Left kidney (tissue), 8 donors: Measurements from ENCODE around the gene FAM20C. TPM values are rescaled to one million over a fixed set of nuclear protein-coding genes. Genes with fewer than 3 reads are reported as not detected.

ENCODE experiments used
- DNase-seq: peaks from one replicate; pipeline ENCODE4 v3.0.0-alpha.2; 2013
- long read RNA-seq, 8 donors: transcript quantifications; one replicate each; lab custom pipeline, GENCODE V29; 2026
- polyA plus RNA-seq: library from polyadenylated mRNA; unstranded; fragments of 120-200 nt; gene quantifications from one replicate; pipeline ENCODE4 v1.2.1, GENCODE V29; 2013; ENCODE audit not compliant: insufficient read length

The FAM20C gene
- polyA plus RNA-seq = 68.5 TPM
- long read RNA-seq, donor 1, transcript FAM20C-201 (10 exons, 2,751 nt) = major isoform, 23 of 28 reads
- long read RNA-seq, donor 1, partial matches to known transcripts = 5 of 28 reads
- long read RNA-seq, donor 1, other reads (novel, unspliced or antisense) = 0 of 28 reads
- long read RNA-seq, donor 2, transcript FAM20C-201 (10 exons, 2,751 nt) = major isoform, 16 of 34 reads
- long read RNA-seq, donor 2, partial matches to known transcripts = 16 of 34 reads
- long read RNA-seq, donor 2, other reads (novel, unspliced or antisense) = 0 of 34 reads
- long read RNA-seq, donor 3, transcript FAM20C-201 (10 exons, 2,751 nt) = major isoform, 9 of 9 reads
- long read RNA-seq, donor 3, partial matches to known transcripts = 0 of 9 reads
- long read RNA-seq, donor 3, other reads (novel, unspliced or antisense) = 0 of 9 reads
- long read RNA-seq, donor 4 = 0 reads
- long read RNA-seq, donor 5, transcript FAM20C-201 (10 exons, 2,751 nt) = major isoform, 23 of 23 reads
- long read RNA-seq, donor 5, partial matches to known transcripts = 0 of 23 reads
- long read RNA-seq, donor 5, other reads (novel, unspliced or antisense) = 0 of 23 reads
- long read RNA-seq, donor 6, transcript FAM20C-201 (10 exons, 2,751 nt) = major isoform, 18 of 45 reads
- long read RNA-seq, donor 6, partial matches to known transcripts = 27 of 45 reads
- long read RNA-seq, donor 6, other reads (novel, unspliced or antisense) = 0 of 45 reads
- long read RNA-seq, donor 7, transcript FAM20C-201 (10 exons, 2,751 nt) = major isoform, 14 of 14 reads
- long read RNA-seq, donor 7, partial matches to known transcripts = 0 of 14 reads
- long read RNA-seq, donor 7, other reads (novel, unspliced or antisense) = 0 of 14 reads
- long read RNA-seq, donor 8, transcript FAM20C-201 (10 exons, 2,751 nt) = major isoform, 11 of 23 reads
- long read RNA-seq, donor 8, partial matches to known transcripts = 11 of 23 reads
- long read RNA-seq, donor 8, other reads (novel, unspliced or antisense) = 0 of 23 reads

GRCh38 chr7:191981-192649, at the start of gene FAM20C:
Gene FAM20C (plus strand): TSS chr7:192571. CDS start chr7:193200, 629 bp downstream.
- DNase-seq = peak; percentile 73

GRCh38 chr7:143145-143751, 49.1 kb upstream of the FAM20C start:
- no peak for DNase-seq

DNA sequence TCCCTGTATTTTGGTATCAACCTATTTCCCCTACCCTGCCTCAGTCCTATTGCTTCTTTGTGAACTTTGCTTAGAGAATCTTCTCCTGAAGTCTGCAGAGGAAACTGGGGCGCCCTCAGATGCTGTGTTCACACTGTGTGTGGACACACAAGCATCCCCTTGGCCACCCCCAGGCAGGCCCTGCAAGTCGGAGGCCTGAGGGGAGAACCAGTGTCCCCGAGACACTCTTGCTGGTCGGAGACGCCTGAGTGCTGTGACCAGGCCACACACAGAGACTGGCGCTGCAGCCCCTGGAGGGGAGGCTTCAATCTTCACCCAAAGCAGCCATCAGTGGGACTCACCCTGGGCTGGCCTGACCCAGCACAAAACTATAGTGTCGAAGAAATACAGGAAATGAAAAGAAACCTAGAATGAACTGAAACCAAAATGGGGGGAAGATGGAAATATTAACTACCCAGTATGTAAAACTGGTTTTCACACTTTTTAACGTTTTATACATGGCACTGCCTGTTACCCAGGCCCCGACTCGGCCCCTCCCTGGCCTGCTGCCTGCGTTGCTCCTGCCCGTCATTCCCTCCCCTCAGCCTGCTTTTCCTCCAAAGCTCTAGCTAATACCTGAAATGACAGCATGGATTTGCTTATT, 48.4 kb upstream of the FAM20C start:
- no peak for DNase-seq

- DNase-seq = no peak
Observed at GRCh38 chr7:144454-144826, 47.9 kb upstream of the FAM20C start.

DNA sequence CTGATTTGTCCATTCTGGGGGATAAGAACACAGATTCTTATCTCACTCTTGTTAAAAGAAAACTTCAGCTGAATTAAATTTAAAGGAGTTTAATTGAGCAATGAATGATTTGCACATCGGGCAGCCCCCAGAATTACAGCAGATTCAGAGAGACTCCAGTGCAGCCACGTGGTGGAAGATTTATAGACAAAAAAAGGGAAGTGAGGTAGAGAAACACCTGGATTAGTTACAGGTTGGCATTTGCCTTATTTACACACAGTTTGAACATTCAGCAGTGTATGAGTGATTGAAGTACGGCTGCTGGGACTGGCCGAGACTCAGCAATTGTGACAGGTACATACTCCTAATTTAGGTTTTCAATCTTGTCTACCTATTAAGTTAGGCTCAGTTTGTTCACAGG, 46.5 kb upstream of the FAM20C start:
- DNase-seq = no peak

GRCh38 chr7:148543-148931, 43.8 kb upstream of the FAM20C start:
- no peak for DNase-seq

GRCh38 chr7:148932-149790, 43.2 kb upstream of the FAM20C start:
- peak; percentile 96 for DNase-seq

GRCh38 chr7:149791-150636, 42.4 kb upstream of the FAM20C start:
- no peak for DNase-seq

DNA sequence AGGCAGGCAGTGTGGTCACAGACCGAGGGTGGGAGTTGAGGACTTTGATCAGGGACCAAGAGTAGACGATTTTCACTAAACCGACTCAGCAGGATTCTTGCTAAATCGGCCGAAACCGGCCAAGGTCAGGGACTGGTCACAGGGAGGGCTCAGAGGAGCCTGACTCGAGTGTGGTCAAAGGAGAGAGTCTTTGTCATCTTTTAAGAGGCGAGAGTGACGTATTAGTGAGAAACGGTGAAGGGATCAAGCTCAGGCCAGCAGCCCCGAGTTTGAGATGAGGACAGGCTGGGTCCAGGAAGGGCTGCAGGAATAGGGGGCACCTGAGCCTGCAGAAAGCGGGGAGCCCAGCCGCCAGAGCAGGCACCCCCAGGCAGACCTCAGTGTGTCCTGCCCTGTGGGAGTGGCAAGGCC, 41.6 kb upstream of the FAM20C start:
- DNase-seq = peak; percentile 79

GRCh38 chr7:151346-152050, 40.9 kb upstream of the FAM20C start:
- DNase-seq = no peak

- no peak for DNase-seq
Observed at GRCh38 chr7:152702-153391, 39.5 kb upstream of the FAM20C start.

DNA sequence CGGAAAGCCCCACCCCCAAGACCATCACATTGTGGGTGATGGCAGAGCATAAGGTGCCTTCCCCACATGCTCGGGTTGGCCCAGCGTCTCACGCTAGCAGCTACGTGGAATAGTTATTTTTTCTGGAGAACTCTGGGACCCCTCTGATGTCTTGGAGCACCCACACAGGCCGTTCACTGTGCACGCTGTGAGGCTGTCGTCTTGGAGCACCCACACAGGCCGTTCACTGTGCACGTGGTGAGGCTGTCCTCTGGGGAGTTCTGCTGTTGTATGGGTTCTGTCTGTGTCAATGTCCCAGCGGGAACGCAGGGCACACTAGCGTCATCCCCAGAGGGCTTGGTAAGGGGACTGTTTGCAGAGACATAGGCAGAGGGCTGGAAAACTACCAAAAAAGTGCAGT, 38.8 kb upstream of the FAM20C start:
- DNase-seq = no peak

DNA sequence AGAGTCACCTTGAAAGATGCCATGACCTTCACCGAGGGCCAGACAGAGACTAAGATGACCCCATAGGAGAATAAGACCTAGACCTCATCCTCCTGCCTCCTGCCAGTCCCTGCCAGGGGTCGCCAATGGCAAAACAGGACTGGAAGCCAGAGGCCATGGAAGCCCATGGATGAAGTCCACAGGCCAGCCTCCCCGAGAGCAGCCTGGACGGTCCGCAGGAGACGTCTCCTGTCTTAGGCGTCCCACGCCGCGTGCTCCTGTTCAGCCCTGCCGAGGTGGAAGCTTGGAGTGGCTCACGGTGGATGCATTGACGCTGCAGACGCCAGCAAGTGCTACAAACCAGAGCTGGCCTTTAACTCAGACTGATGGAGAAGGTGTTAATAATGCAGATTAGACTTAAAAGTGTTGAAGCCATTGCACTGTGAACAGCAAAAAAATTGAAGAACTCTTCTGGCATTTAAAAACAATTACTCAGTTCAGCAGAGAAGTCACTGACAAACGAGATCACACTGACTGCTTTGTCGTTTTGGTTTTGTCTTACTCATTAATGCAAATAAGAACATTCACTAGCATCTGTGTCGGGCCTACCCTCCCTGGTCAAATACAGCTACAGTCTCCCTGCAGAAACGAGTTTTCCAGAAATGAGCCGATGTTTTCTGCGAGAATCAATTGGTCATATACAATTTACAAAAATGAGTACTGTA, 38.1 kb upstream of the FAM20C start:
- no peak for DNase-seq

- no peak for DNase-seq
Observed at GRCh38 chr7:155469-155900, 36.9 kb upstream of the FAM20C start.

- no peak for DNase-seq
Observed at GRCh38 chr7:156111-157007, 36.0 kb upstream of the FAM20C start.

- DNase-seq = no peak
Observed at GRCh38 chr7:157008-157310, 35.4 kb upstream of the FAM20C start.
